AG04449 (cell line): ENCODE data around the gene CST1.
"Not testable (repeated sequence)": the region's sequence is repeated elsewhere in the genome, so short reads cannot be mapped to it uniquely, and the experiment has no call there.

Experiments
- CTCF ChIA-PET: fragments of 350-600 bp; formaldehyde crosslinking; extraction: SDS; loops from one replicate; lab custom pipeline; 2021; ENCODE audit warnings: antibody characterized with exemption; lab: Yijun Ruan, JAX
- POLR2A ChIA-PET: fragments of 400-600, 350-600 bp; formaldehyde crosslinking; extraction: SDS; loops from one replicate; lab custom pipeline; 2020; ENCODE audit warnings: antibody characterized with exemption, inconsistent platforms; lab: Yijun Ruan, JAX
- DNase-seq: peaks from one replicate; pipeline ENCODE4 v3.0.0-alpha.2; 2010; ENCODE audit warnings: low read depth, low spot score
- H3K4me3 ChIP-seq: 2 replicates; pipeline ENCODE4 v1.5.1; 2011; ENCODE audit warnings: low read depth, mild to moderate bottlenecking, control low read depth, low read length
- CTCF ChIP-seq: IDR thresholded peaks from one replicate; pipeline ENCODE4 v1.5.1; 2011; ENCODE audit warnings: mild to moderate bottlenecking, moderate library complexity, low read length, control low read depth, inconsistent platforms; ENCODE audit not compliant: insufficient read depth; ENCODE audit errors: missing control alignments

Gene CST1

GRCh38 chr20:23772074-23772473 is 21.3 kb upstream of the CST1 start:
- POLR2A ChIA-PET, result no interaction called here
- no peak for TF ChIP-seq CTCF
- CTCF ChIA-PET, result no interaction called here
- no peak for DNase-seq
- no peak overlapping the region for H3K4me3 ChIP-seq

GRCh38 chr20:23770384-23770783 is 19.6 kb upstream of the CST1 start:
- no peak for DNase-seq
- ChIA-PET CTCF (no interaction called here), POLR2A (no interaction called here)
- TF ChIP-seq CTCF, result no peak
- no peak overlapping the region for H3K4me3 ChIP-seq

GRCh38 chr20:23768520-23768919 is 17.8 kb upstream of the CST1 start:
- CTCF ChIA-PET, result interaction anchor here (1.1 kb wide), 1 partner anchor 16 kb away, joined by 4 read pairs; no protein-coding TSS in a partner anchor
- DNase-seq, POLR2A ChIA-PET, H3K4me3 ChIP-seq: not testable (repeated sequence)

GRCh38 chr20:23766531-23766930 is 15.8 kb upstream of the CST1 start:
- CTCF ChIA-PET, result no interaction called here
- POLR2A ChIA-PET, result no interaction called here
- TF ChIP-seq CTCF, result no peak

GRCh38 chr20:23765578-23765977 is 14.8 kb upstream of the CST1 start:
- TF ChIP-seq CTCF, result no peak
- H3K4me3 ChIP-seq, result no peak overlapping the region
- no peak for DNase-seq
- ChIA-PET CTCF (no interaction called here), POLR2A (no interaction called here)

More at GRCh38 chr20:23766531-23766930, 15.8 kb upstream of the CST1 start:
- no peak overlapping the region for H3K4me3 ChIP-seq
- no peak for DNase-seq

- CTCF ChIA-PET, result interaction anchor here (0.9 kb wide), 1 partner anchor 96 kb away, joined by 3 read pairs; no protein-coding TSS in a partner anchor
- POLR2A ChIA-PET, H3K4me3 ChIP-seq, DNase-seq: not testable (repeated sequence)
Observed at GRCh38 chr20:23764630-23765029, 13.9 kb upstream of the CST1 start.

- ChIA-PET CTCF (no interaction called here), POLR2A (no interaction called here)
- H3K4me3 ChIP-seq, result no peak overlapping the region
- TF ChIP-seq CTCF, result no peak
- no peak for DNase-seq
Observed at GRCh38 chr20:23763345-23763744, 12.6 kb upstream of the CST1 start.
